Activated CD8-positive, alpha-beta memory T cell treated with anti-CD3 and anti-CD28 coated beads, Interleukin-2, amount 50 U/mL, for 4 hours (primary cell): ENCODE measurements around the gene ITGB8.

Experiments
- DNase-seq: peaks from one replicate; pipeline ENCODE4 v3.0.0-alpha.2; 2020

Gene ITGB8

DNA sequence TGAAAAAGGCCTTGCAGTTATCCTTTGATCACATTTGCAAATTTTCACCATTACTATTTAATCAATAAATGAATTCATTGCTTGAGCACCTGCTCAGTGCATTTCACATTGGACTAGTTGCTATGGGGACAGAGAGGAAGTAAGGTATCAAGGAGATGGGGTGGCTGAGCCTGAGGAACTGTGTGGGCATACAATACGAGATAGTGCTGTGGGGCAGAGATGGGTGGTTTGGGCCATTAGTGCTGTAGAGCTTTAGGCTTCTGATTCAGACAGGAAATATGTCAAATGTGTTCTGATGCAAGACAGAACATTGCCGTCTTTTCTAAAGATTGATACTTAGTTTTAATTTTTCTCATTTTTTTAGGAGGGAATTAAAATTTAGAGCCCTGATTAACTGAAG, 13.2 kb downstream of the ITGB8 start:
- no peak for DNase-seq

DNA sequence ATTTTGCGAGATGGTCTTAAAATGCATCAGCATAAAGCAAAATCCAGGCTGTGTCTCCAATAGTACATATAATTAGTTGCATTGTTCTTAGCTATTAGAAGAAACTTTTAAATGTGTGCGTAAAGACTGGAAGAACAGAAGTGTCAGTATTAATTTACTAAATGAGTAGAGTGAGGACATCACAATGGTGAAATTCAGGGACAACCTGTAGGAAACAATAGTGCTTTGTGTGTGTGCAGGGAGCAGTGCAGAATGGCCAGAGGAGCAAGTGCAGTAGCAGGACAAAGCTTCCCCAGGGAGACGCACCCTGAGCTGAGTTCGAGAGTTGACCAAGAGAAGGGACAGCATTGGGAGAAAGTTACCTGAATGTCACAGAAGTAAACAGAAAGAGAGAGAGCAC, 13.7 kb downstream of the ITGB8 start:
- DNase-seq, result no peak

DNA sequence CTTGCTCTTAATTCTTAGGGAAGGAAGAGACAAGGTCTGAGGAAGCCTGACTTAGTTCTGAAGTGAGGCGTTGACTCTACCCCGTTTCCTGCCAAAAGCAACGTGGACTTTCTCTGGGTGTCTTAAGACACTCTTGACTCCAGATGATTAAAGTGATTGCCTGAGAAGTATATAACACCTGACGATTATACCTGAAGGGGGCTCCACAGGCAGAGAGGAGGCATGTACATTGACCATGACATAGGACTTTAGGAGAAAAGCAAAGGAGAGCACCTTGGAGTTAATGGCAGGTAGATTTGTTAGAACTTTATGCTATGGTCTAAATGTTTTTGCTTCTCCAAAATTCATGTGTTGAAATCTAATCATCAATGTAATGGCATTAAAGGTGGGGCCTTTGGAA, 15.9 kb downstream of the ITGB8 start:
- DNase-seq, result no peak

DNA sequence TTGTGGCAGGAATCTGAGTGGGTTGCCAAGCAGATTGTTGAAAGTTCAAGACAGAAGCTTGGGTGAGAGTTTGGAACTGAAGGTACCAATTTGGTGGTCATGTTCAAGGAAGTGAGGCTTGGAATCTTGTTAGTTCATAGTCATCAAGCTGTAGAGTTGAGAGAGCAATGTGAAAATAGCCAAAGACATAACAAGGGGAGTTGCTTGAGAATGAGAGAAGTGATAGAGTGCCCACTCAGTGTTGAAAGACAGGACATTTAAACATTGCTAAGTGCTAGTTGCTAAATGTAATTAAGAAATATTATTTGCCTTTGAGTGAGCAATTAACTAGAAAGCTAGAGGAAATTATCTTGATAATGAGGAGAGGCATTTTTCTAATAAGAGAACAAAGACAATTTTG, 17.0 kb downstream of the ITGB8 start:
- no peak for DNase-seq

DNA sequence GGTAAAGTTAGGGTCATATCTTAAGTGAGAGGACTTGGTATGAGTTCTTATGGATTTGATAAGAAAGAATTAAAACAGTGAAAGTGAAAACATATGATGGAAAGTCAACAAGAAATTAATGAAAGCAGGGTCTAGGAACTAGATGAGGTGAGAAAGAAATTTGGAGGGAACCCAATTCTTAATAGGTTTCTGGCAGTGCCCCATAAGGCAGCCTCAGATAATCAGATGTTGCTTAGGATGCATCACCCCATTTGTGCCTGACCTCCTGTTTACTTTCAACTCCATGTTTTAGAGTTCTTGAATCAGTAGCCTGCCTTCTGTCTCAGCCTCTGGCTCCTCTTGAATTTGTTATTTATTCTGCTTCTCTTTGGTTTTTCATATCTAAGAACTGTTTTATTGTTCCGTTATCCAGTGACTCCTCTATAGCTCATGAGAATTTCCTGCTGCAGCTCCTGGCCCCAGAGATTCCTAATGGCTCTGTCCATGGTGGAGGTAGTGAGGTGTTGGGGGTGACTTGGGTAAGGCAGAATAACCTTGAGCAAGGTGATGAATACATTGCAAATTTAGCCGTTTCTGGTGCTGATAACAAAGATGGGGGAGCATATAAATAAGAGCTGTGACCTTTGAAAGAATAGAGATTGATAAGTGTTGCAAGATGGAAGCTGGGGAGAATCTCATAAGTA, 17.6 kb downstream of the ITGB8 start:
- no peak for DNase-seq

DNA sequence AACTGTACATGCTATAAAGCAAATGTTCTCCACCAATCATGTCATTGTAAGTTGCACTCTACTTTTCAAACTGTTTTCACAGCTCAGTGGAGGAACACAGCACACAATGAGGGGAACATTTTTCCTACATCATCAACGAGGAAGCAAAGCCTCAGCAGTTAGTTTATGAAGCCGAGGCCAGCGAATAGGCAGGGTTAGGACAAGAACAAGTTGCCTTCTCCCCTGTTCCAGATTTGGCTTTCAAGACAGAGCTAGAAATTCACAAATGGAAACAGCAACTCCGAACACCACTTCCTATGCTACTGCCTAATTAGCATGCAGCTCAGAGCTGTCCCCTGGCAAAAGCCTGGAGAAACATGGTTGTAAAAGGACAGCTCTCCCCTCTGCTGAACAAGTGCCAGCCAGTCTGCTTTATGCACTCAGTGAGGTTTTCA, 19.8 kb downstream of the ITGB8 start:
- DNase-seq, result no peak

DNA sequence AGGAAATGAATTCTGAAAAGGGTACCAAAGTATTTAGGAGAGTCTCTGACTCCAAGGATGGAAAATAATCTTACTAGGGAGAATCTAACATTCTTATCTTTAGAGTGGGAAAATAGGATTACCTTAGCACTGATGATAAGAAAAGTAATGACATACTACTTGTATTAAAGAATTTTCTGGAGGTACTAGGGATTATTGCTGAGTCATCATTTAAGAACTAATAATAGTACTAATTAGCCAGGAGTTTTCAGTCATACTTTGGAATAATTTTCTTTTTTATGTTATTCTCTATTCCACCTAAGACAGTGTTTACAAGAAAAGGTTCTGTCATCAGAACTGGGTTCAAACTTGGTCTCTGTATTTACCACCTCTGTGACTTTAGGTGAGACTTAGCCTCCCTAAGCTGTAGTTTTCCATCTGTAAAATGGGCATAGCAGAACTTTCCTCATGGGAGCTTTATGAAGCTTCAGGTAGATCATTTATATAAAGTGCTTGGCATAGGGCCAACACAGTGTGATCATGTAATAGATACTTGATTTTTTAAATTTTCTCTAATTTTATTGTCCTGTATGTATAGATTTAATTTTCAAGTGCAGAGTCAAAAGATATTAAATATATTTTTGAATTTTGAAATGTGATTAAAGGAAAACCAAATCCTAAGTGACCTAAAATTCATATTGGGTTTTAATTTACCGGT, 20.4 kb downstream of the ITGB8 start:
- no peak for DNase-seq

DNA sequence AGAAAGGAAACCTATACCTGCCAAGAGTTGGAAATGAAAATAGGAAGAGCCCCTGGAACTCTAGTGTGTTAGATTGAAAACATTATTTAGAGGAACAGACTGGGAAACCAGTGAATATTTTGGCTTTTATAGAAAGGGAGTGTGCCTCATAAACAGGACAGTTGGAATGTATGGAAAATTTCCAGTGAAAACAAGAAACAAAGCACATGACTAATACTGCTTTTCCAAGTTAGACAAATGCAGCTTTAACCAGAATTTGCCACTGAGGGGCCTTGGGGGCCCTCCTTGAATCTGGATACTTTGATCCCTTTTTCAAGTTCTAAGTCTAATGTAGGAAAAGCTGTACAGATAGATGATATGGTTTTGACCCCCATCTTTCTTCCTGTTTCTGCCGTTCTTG, 21.2 kb downstream of the ITGB8 start:
- DNase-seq, result no peak

DNA sequence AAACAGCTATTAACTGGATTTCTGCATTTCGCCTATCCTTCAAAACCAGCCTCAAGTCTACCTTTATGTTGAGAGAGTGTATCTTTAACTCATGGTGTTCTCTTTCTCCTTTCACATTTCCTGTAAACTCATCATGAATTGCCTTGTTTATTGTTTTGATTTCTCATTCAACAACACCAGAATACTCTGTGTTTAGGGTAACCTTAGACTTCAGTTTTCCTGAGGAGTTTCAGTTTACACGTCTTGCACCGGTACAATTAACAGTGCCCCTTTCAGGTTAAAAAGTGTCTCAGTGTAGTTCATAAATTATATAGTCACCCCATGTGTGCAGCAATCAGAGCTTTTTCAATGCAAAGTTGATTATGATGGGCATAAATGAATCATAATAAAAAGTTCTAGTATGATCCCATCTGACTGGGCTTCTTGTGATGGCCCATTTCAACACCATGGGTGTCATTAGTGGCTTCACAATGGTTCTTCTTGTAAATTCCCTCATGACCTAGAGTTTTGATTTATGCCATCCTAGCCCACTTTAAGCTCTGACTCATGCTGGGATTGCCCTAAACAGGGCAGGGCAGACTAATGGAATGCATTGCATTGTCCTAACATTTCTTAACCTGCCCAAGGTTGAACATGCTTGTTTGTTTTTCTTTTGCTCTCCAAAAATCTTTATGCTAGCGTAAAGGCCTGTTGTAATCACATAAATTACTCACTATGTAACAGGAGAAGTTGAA, 22.0 kb downstream of the ITGB8 start:
- no peak for DNase-seq

DNA sequence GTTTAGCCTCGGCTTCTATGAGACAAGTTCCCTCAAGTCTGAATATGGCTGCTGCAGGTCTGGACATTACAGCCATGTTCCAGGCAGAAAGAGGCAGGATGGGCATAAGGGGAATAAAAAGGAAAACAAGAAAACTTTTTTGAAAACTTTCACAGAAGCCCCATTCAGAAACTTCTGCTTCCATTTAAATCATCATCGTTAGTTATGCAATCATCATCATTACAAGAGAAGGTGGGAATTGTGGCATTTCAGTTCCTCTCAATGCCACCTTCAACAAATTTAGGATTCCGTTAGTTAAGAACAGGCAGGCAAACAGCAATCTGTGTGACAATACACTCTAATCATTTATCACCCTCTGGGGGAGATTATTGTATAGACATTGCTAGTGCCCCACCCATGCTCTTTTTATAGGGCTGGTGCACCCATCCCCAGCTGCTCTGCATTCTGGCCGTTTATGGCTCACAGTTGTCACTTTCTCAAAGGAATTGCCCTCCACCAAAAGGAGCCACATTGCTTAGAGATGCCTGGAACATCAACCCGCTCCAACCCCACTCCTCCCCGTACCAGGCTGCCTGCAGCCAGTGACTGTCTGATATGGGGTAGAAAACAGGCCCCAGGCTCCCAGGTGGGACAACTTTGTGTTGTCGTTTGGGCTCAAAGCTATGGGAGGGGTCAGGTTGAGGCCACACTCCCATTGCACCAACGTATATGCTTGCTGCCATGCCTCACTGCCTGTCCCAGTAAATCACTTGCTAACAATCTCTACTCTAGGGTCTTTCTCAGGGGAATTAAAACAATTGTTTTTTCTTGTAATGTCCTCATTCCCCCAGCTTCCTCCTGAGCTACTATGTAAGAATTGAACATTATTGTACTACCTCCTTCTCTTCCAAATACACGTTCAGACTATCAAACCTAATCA, 24.2 kb downstream of the ITGB8 start:
- no peak for DNase-seq

DNA sequence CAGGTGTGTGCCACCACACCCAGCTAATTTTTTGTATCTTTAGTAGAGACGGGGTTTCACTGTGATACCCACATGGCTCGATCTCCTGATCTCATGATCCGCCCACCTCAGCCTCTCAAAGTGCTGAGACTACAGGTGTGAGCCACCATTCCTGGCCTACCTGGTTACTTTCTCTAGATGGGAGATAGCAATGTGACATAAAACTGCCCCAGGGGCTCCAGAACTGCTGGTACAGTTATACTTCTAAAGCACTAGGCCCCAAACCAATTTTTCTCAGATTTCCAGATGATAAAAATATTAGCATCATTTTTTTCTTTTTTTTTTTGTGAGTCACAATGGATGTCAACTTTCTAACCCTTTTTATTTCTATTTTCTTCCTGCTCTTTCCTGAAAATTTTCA, 27.4 kb downstream of the ITGB8 start:
- DNase-seq, result no peak

DNA sequence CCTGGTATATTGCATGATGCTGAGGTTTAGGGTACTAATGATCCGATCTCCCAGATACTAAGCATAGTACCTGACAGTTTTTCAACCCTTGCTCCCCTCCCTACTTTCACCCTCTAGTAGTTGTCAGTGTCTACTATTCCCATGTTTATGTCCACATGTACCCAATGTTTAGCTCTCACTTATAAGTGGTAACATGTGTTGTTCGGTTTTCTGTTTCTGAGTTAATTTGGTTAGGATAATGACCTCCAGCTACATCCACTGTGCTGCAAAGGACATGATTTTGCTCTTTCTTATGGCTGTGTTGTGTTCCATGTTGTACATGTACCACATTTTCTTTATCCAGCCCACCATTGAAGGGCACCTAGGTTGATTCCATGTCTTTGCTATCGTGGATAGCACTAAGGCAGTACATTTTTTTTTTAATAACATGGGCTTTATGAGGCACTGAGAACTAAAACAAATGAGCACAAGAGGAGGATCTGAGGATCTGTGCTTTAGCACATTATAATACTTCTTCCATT, 28.1 kb downstream of the ITGB8 start:
- DNase-seq, result no peak

DNA sequence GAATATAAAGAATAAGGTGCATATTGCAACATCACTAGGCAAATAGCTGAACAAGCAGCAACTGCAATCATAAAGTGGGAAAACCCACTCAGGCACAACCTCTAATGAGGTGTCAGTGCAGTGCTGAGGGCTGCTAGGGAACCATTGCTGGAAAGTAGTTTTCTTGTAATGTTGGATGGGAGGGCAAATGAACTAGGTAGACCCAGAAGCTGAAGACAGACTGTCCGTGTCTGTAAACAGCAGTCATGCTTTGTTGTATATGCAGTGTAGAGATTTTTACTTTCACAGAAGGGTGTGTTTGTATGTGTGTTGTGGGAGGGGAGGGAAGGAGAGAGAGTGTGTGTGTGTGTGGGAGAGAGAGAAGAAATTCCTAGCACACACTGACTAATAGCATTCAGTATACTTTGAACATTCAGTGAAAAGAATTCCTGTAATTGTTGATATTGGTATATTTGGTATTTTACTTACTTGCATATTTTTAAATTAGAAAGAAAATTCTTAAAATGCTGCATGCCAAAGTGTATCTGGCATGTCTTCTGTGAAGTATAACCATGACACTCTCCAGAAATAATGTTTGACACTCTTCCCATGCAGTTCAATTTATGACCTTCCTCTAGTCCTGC, 28.8 kb downstream of the ITGB8 start:
- DNase-seq, result no peak

DNA sequence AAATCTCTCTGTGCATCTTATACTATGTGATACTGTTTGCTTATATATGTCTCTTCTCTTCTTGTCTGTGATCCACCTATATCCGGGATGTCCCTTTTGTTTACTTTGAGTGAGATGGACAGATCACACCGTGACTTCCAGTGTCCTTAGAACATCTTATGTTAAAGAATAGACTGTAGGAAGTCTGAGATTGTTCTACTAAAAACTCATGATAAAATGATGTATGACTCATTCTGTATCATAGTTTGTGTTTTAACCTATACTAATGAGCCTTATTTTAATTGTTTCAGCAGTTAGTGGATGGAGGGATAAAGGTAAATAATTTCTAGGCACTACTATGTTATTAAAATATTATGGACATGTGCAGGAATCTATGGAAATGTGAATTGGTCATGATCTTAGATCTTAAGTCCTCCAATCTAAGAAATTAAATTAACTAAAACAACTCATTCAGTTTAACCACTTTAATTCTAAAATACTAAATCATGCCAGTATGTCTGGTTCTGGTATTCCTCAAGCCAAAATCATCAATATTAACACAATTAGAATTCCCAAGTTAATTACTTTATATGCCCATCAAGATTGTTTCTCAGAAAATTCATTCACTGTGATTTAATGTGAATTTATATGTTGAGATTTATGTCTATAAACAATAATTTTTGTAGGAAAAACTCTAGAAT, 32.0 kb downstream of the ITGB8 start:
- DNase-seq, result no peak

DNA sequence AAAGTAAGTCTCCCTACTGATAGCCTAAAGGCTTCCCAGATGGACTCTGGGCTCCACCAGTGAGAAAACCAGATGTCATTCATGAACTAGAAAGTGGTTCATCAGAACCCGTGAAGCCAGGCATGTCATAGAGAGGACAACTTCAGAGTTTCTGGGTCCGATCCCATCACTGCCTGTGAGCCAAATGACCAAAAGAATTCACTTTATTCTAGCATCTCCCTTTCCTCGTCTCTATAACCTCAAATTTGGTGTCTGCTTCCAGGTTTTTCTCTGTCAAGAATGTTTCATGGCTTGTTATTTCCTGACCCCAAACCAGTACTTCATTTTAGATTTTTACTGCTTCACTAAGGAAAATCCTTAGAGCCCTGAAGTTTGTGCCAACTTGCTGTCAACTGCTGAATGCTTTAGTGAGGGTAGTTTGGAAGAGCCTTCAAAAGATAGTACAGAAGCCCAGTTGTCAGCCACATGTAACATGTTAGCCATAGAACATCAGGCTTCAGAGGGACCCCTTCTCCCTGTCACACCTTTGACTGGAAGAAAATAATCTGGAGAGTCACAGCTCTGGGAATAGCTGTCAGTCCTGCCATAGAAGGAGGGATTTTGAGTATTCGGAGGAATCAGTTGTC, 34.0 kb downstream of the ITGB8 start:
- DNase-seq, result no peak

DNA sequence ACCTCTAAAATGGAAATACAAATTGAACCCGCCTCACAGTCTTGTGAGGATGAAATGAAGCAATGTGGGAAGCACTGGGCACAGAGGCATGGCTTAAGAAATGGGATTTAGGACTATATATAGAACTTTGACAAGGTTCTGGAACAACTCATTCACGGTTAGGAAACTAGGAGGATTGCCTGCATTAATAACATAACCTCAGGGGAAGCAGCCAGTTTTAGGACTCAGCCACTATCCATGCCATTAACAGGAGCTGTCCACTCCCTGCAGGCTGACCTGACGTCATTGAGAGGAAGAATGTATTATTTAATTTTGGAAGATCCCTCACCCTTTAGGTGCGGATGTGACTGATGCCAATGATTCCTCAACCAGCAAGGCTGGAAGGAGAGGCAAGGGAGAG, 34.8 kb downstream of the ITGB8 start:
- DNase-seq, result no peak

DNA sequence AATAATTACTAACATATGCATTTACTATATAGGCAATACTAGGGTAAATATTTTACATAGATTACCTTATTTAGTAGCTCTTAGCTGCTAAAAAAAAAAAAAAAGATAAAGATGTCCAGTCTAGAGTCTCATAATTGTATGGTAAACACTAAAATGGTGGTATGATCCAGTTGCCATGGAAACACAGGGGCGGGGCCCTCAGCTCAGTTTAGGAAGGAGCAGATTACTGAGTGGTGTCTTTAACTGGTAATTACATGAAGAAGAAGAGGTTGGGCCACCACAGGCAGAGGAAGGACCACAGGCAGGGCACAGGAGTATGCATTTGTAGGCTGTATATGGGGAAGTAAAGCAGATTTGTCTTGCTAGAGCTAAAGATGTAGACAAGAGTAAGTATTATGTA, 43.7 kb downstream of the ITGB8 start:
- no peak for DNase-seq

DNA sequence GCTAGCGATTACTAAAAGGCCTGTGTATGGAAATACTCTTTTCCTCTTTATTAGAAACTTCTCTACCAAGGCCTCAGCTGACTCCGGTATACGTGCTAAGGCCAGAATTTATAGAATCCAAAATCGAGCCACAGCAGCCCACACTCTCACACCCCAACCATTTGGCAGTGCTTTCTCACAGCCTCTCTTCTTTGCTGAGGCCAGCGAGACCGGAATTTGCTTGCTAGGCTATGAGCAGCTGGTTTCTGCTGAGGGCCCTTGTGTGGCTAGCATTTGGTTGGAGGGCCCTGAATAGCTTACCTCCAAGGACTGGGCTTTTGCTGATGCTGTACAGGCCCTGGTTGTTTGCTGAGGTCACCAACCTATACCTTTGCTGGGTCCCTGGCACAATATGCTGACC, 46.1 kb downstream of the ITGB8 start:
- no peak for DNase-seq

DNA sequence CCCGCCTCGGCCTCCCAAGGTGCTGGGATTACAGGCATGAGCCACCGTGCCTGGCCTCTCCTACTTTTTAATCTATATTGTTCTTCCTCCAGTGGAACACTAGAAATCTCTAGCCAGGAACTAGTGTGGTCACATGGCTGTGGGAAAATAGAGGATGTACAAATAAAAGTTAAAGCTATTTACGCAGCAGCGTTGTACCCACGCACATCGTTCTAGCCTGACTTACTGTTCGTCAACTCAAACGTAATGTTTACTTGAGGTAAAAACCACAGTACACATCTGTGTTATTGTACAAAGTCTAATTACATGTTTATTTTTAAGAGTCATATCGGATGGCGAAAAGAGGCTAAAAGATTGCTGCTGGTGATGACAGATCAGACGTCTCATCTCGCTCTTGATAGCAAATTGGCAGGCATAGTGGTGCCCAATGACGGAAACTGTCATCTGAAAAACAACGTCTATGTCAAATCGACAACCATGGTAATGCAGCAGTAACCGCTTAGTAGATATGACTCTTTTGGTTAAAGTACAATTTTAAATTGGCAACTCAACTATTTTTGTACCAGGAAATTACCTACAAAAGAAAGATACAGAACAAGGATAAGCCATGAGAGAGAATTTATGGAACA, 50.8 kb downstream of the ITGB8 start:
- no peak for DNase-seq

DNA sequence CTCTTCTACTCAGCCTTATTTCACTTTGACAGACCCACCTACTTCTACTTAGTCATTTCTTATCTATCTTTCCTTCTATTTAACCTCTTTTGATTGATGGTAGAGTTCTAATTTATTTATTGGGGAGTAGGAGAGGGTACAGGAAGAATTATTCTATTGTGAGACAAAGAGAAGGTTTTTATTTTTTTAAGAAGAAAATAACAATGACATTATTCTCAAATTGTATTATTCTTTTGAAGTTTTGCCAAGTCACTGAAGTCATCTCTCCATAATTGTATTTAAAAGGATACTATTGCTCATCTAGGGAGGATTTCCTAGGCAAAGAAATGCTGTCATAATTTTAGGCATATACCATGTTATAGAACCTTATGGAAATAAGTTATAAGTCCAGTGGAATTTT, 52.7 kb downstream of the ITGB8 start:
- DNase-seq, result no peak

DNA sequence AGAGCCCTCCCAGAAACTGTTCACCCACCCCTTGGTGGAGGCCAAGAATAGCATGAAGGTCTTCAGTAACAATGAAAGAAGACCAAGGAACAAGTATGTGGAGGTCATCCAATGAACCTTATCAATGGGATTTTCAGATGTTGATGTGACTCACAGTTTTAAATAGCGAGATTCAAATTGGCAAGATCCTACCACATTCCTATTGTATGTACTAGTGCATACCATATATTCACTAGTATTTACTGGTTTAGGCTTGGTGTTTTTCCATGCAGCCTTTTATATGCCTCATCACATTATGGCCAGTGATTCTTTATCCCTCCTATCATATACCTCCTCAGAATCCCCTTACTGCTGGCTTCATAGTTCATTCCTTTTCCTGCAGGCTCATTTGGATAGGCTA, 54.4 kb downstream of the ITGB8 start:
- no peak for DNase-seq
